HEK293T (cell line): ENCODE data around the gene PARP12.

Experiments
- ARNT ChIP-seq: fragments of 450-650 bp; IDR thresholded peaks from 2 replicates; pipeline ENCODE4 v1.6.1; 2017; ENCODE audit warnings: mild to moderate bottlenecking
- BHLHE40 ChIP-seq: fragments of 450-650 bp; IDR thresholded peaks from 2 replicates; pipeline ENCODE4 v1.6.1; 2016; ENCODE audit warnings: mild to moderate bottlenecking, moderate library complexity, borderline replicate concordance
- CTBP1 ChIP-seq: fragments of 450-650 bp; IDR thresholded peaks from 2 replicates; pipeline ENCODE4 v1.6.1; 2016; ENCODE audit warnings: borderline replicate concordance
- ELF4 ChIP-seq: fragments of 450-650 bp; IDR thresholded peaks from 2 replicates; pipeline ENCODE4 v1.6.1; 2017; ENCODE audit warnings: antibody characterized with exemption
- FOXA1 ChIP-seq: fragments of 450-650 bp; IDR thresholded peaks from 2 replicates; pipeline ENCODE4 v1.6.1; 2016; ENCODE audit warnings: mild to moderate bottlenecking
- FOXK2 ChIP-seq: fragments of 450-650 bp; IDR thresholded peaks from 2 replicates; pipeline ENCODE4 v1.6.1; 2016; ENCODE audit warnings: mild to moderate bottlenecking
- FOXM1 ChIP-seq: fragments of 450-650 bp; IDR thresholded peaks from 2 replicates; pipeline ENCODE4 v1.6.1; 2017; ENCODE audit warnings: mild to moderate bottlenecking, borderline replicate concordance
- HDGF ChIP-seq: fragments of 450-650 bp; IDR thresholded peaks from 2 replicates; pipeline ENCODE4 v1.6.1; 2017; ENCODE audit warnings: antibody characterized with exemption, borderline replicate concordance
- L3MBTL2 ChIP-seq: fragments of 450-650 bp; conservative IDR thresholded peaks from 2 replicates; pipeline ENCODE4 v1.6.1; 2016; ENCODE audit warnings: mild to moderate bottlenecking
- NFRKB ChIP-seq: fragments of 450-650 bp; IDR thresholded peaks from 2 replicates; pipeline ENCODE4 v1.6.1; 2016; ENCODE audit warnings: mild to moderate bottlenecking, moderate library complexity
- PKNOX1 ChIP-seq: fragments of 450-650 bp; IDR thresholded peaks from 2 replicates; pipeline ENCODE4 v1.6.1; 2016
- SP1 ChIP-seq: fragments of 450-650 bp; IDR thresholded peaks from 2 replicates; pipeline ENCODE4 v1.6.1; 2017
- SUZ12 ChIP-seq: fragments of 450-650 bp; IDR thresholded peaks from 2 replicates; pipeline ENCODE4 v1.6.1; 2016; ENCODE audit warnings: mild to moderate bottlenecking
- ZNF384 ChIP-seq: fragments of 450-650 bp; IDR thresholded peaks from 2 replicates; pipeline ENCODE4 v1.6.1; 2016

GRCh38 chr7:139985811-139986210 is 76.9 kb downstream of the PARP12 start:
- TF ChIP-seq ARNT (no peak), FOXM1 (no peak), FOXK2 (no peak), ZNF384 (no peak), PKNOX1 (no peak), HDGF (no peak), SUZ12 (no peak), BHLHE40 (no peak), SP1 (no peak), L3MBTL2 (no peak), NFRKB (no peak), FOXA1 (no peak), ELF4 (no peak), CTBP1 (no peak)
